Activated CD8-positive, alpha-beta memory T cell treated with anti-CD3 and anti-CD28 coated beads, Interleukin-2, amount 50 U/mL, for 24 hours (primary cell): Measurements from ENCODE around the gene PTX4.
"Not testable (repeated sequence)": the region's sequence is repeated elsewhere in the genome, so short reads cannot be mapped to it uniquely, and the experiment has no call there.

Source experiments
- DNase-seq: peaks from one replicate; pipeline ENCODE4 v3.0.0-alpha.2; 2020; ENCODE audit errors: extremely low read depth

Gene PTX4

GRCh38 chr16:1481906-1482835 is 6.6 kb downstream of the PTX4 start:
- DNase-seq: no peak

GRCh38 chr16:1478937-1479336 is 9.8 kb downstream of the PTX4 start:
- DNase-seq: not testable (repeated sequence)

- no peak for DNase-seq
Measured at GRCh38 chr16:1477033-1477432, 11.7 kb downstream of the PTX4 start.

- DNase-seq: no peak
Measured at GRCh38 chr16:1475552-1476114, 13.1 kb downstream of the PTX4 start.

GRCh38 chr16:1474796-1475551 is 13.8 kb downstream of the PTX4 start, which contains the start of gene CLCN7:
CLCN7 (minus strand) TSS chr16:1475028; CDS start chr16:1474974, 54 bp downstream.
- DNase-seq: peak; percentile 76

GRCh38 chr16:1474082-1474795 is 14.5 kb downstream of the PTX4 start:
- DNase-seq: no peak

- DNase-seq: no peak
Measured at GRCh38 chr16:1472974-1473373, 15.8 kb downstream of the PTX4 start.

- no peak for DNase-seq
Measured at GRCh38 chr16:1471569-1472194, 17.1 kb downstream of the PTX4 start.

GRCh38 chr16:1470481-1471251 is 18.1 kb downstream of the PTX4 start:
- DNase-seq: no peak

GRCh38 chr16:1469693-1470201 is 19.0 kb downstream of the PTX4 start:
- no peak for DNase-seq

GRCh38 chr16:1469141-1469540 is 19.6 kb downstream of the PTX4 start:
- DNase-seq: not testable (repeated sequence)

GRCh38 chr16:1468426-1468810 is 20.3 kb downstream of the PTX4 start:
- DNase-seq: no peak

GRCh38 chr16:1466968-1467521 is 21.7 kb downstream of the PTX4 start:
- no peak for DNase-seq

GRCh38 chr16:1466054-1466453 is 22.7 kb downstream of the PTX4 start:
- DNase-seq: no peak

- DNase-seq: no peak
Measured at GRCh38 chr16:1465567-1465915, 23.2 kb downstream of the PTX4 start.

GRCh38 chr16:1464894-1465566 is 23.7 kb downstream of the PTX4 start:
- no peak for DNase-seq

- no peak for DNase-seq
Measured at GRCh38 chr16:1464196-1464893, 24.4 kb downstream of the PTX4 start.

- DNase-seq: no peak
Measured at GRCh38 chr16:1461146-1461545, 27.6 kb downstream of the PTX4 start.

GRCh38 chr16:1460602-1461138 is 28.1 kb downstream of the PTX4 start:
- DNase-seq: no peak
